ENCODE results near the gene RNF144A. TPM values are rescaled to one million over a fixed set of nuclear protein-coding genes. Genes with fewer than 3 reads are reported as not detected.

RNF144A gene
- total RNA-seq, 6 donors from 2014 or later, result 9.9 to 20.7 (median 13.4) TPM

DNA sequence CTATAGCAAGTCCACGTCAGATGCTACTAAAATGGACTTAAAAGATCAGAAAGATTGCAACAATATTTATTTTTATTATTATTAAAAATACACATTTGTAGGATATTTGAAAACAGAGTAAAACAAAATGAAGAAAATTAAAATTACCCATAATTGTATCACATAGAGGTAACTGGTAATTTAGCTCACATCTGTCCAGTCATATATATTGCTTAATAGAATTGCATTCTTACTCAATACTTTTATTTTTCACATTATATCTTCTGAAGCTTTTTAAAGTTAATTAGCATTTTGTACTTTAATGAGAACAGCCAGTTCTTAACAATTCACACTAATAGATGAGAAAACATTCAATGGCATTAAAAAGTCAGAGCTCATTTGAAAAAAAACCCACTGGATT is 11.5 kb upstream of the RNF144A start:
- ATAC-seq (ENCODE audit: low FRiP score in 2 of 2) (no peak), DNase-seq (no peak)
- TF ChIP-seq EP300 (IDR thresholded peaks at IDR 0.05) (no peak), POLR2AphosphoS5 (IDR thresholded peaks at IDR 0.05) (no peak), POLR2A (IDR thresholded peaks at IDR 0.05) (no peak)
- TF ChIP-seq, protein P1, sequence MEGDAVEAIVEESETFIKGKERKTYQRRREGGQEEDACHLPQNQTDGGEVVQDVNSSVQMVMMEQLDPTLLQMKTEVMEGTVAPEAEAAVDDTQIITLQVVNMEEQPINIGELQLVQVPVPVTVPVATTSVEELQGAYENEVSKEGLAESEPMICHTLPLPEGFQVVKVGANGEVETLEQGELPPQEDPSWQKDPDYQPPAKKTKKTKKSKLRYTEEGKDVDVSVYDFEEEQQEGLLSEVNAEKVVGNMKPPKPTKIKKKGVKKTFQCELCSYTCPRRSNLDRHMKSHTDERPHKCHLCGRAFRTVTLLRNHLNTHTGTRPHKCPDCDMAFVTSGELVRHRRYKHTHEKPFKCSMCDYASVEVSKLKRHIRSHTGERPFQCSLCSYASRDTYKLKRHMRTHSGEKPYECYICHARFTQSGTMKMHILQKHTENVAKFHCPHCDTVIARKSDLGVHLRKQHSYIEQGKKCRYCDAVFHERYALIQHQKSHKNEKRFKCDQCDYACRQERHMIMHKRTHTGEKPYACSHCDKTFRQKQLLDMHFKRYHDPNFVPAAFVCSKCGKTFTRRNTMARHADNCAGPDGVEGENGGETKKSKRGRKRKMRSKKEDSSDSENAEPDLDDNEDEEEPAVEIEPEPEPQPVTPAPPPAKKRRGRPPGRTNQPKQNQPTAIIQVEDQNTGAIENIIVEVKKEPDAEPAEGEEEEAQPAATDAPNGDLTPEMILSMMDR (IDR thresholded peaks at IDR 0.05), result no peak
- no peaks in the 10 kb centered on the region for H3K9me3 ChIP-seq
- no peaks in the 10 kb centered on the region for H3K27me3 ChIP-seq
- no peaks in the 10 kb centered on the region for H3K4me1 ChIP-seq
- no peaks in the 10 kb centered on the region for H3K36me3 ChIP-seq
- 90 to 100% methylated on average over 1 of the region's 1 CpG for WGBS, 2 donors
- H3K4me3 ChIP-seq, result no peak overlapping the region
- H3K27ac ChIP-seq, result no peak overlapping the region

DNA sequence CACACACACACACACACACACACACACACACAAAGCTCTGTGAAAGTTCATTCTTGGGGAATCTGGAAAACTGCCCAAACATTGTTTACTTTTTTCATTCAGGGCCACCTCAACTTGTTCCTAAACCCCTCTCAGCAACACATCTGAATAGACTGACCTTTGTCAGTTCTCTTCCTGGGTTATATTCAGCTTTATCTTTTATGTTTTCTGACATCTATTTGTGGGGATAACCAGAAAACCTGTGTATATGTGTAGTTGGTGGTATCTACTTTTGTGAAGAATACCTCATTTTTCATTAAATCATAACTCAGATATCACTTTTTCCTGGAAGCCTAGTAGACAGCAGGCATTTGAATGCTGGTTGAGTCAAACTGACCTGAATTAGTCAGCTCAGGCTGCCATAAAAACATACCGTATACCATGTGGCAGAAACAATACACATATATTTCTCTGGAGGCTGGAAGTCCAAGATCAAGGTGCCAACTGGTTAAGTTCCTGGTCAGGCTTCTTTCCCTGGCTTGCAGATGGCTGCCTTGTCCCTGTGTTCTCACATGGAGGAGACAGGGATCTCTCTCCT is 11.0 kb upstream of the RNF144A start:
- no peak for ATAC-seq (ENCODE audit: low FRiP score in 2 of 2)
- WGBS, 2 donors, result 81 to 89% methylated on average over 1 of the region's 1 CpG
- no peak for DNase-seq
- Histone ChIP-seq H3K4me3 (no peak overlapping the region), H3K9me3 (no peaks in the 10 kb centered on the region), H3K27ac (no peak overlapping the region), H3K36me3 (no peaks in the 10 kb centered on the region), H3K27me3 (no peaks in the 10 kb centered on the region), H3K4me1 (no peaks in the 10 kb centered on the region)
- no peak for TF ChIP-seq POLR2AphosphoS5 (IDR thresholded peaks at IDR 0.05)
- no peak for TF ChIP-seq EP300 (IDR thresholded peaks at IDR 0.05)
- no peak for TF ChIP-seq POLR2A (IDR thresholded peaks at IDR 0.05)
- TF ChIP-seq, protein P1 (IDR thresholded peaks at IDR 0.05), result no peak

DNA sequence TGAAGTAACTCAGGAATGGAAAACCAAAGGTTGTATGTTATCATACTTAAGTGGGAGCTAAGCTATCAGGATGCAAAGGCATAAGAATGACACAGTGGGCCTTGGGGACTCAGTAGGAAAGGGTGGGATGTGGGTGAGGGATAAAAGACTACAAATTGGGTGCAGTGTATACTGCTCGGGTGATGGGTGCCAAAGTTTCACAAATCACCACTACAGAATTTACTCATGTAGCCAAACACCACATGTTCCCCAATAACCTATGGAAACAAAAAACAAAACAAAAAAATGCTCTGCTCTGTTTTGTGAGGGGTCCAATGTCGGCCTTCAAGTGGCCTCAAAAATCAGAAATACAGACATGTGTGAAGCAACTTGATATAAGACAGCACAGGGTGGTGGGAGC is 8.9 kb upstream of the RNF144A start:
- Histone ChIP-seq H3K4me3 (no peak overlapping the region), H3K27me3 (no peaks in the 10 kb centered on the region), H3K36me3 (no peaks in the 10 kb centered on the region), H3K4me1 (no peaks in the 10 kb centered on the region), H3K9me3 (no peaks in the 10 kb centered on the region), H3K27ac (no peak overlapping the region)
- WGBS, 2 donors, result 85 to 98% methylated on average over 2 of the region's 2 CpGs
- DNase-seq, result no peak
- ATAC-seq (ENCODE audit: low FRiP score in 2 of 2), result no peak
- no peak for TF ChIP-seq POLR2A (IDR thresholded peaks at IDR 0.05)
- no peak for TF ChIP-seq EP300 (IDR thresholded peaks at IDR 0.05)
- TF ChIP-seq POLR2AphosphoS5 (IDR thresholded peaks at IDR 0.05), result no peak
- TF ChIP-seq, protein P1 (IDR thresholded peaks at IDR 0.05), result no peak

DNA sequence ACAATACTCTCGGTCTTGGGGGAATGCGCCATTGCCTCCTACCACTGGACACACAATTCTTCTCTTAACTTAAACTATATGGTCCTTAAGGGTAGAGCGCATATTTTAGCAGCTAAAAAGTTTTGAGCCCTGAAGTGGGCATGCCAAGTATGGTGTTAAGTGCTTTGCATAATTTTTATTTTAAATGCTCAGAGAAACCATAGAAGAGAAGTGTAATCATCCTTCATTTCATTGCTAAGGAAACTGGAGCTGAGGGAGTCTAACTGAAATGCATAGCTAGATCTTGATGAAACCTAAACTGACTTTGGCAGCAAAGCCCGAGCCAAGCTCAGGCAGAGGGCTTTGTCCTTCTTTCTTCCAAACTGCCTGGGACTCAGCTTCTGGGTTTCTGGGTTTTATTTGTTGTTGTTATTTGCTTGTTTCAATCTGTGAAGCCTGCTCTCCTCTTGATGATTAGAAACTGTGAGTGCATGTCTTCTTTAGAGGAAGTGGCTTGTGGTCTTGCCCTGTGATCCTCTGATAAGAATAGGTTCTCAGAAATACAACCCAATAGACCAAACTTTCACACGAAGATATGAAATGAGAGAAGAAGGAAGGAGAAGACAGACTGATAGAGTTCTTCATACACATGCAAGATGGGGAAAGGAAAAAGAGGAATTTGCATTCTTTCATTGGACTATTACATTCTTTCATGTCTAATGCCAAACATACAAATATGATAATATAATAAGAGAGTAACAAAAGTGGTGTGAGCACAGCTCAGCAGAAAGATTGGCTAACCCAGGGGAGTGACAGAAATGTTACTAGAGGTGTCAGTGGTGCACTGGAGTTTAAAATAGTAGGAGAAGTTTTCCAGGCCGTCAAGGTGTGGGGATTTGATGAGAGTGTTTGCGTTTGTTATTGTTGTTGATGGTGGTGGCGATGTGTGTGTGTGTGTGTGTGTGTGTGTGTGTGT is 7.5 kb upstream of the RNF144A start:
- Histone ChIP-seq H3K27me3 (no peaks in the 10 kb centered on the region), H3K9me3 (no peaks in the 10 kb centered on the region), H3K4me3 (no peak overlapping the region), H3K36me3 (no peaks in the 10 kb centered on the region), H3K27ac (no peak overlapping the region), H3K4me1 (no peaks in the 10 kb centered on the region)
- WGBS, 2 donors, result 65 to 66% methylated on average over 8 of the region's 8 CpGs
- no peak for TF ChIP-seq POLR2AphosphoS5 (IDR thresholded peaks at IDR 0.05)
- no peak for TF ChIP-seq POLR2A (IDR thresholded peaks at IDR 0.05)
- TF ChIP-seq EP300 (IDR thresholded peaks at IDR 0.05), result no peak
- TF ChIP-seq, protein P1 (IDR thresholded peaks at IDR 0.05), result no peak
- DNase-seq (no peak), ATAC-seq (ENCODE audit: low FRiP score in 2 of 2) (no peak)
